Activated CD8-positive, alpha-beta memory T cell treated with anti-CD3 and anti-CD28 coated beads for 36 hours (primary cell): ENCODE results near the gene SMAP2. TPM values are rescaled to one million over a fixed set of nuclear protein-coding genes. Genes with fewer than 3 reads are reported as not detected.

ENCODE experiments used
- CTCF ChIA-PET: fragments of 350-600 bp; sonication (Branson Sonifier 250); formaldehyde crosslinking; loops from one replicate; lab custom pipeline; 2021; ENCODE audit warnings: antibody characterized with exemption; lab: Charles Lee
- POLR2A ChIA-PET: fragments of 350-600 bp; sonication (Branson Sonifier 250); formaldehyde crosslinking; loops from one replicate; lab custom pipeline; 2021; ENCODE audit warnings: antibody characterized with exemption; lab: Charles Lee
- total RNA-seq, 2 experiments: library from RNA; stranded (reverse); gene quantifications; one replicate each; pipeline ENCODE4 v1.2.3, GENCODE V29; 2021

The SMAP2 gene
- total RNA-seq, 2 experiments from 2014 or later = 141 TPM

DNA sequence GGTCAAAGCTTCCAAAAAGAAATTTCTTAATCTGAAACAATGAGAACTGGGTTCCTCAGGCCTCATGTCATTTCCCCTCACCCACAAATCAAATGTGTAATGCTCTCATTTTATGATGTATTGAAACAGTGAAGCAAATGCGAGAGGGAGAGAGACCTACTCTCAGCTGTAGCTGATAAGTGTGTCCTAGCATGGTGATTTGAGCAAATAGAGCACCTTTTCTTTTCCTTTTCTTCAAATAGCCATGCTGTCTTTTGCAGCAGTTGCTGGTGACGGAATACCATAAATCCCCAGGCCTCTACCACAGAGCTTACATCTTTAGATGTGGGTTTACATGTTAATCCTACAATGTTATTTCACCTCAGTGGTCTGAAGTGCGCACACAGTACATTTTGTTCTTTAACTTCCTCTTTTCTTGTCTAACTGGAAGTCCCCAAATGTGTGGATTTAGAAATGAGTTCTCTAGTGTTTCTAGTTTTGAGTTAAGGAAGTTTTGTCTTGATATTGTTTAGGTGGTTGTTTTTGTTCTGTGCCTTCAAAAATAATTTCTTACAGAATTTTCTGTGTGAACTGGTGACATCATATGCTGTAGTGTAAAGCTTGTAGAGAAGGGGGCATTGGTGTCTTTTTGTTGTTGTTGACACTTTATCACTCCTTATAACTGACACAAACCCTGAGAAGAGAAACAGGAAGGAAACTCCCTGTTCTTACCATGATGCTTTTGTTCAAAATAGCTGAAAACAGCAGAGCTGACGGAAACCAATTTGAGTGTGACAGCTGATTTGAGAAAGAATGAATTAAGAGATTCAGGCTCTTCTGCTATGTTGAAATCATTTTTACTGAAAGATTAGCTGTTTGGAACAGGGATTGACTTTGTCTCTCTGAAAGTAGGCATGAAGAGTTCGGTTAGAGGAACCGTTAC is 12.2 kb downstream of the SMAP2 start:
- POLR2A ChIA-PET = interaction anchor here (0.5 to 9.8 kb wide), 12 partner anchors 8 to 306 kb away, joined by 3 to 124 read pairs (median 5); partner anchors contain the start of genes NFYC, SMAP2 and ZFP69B
- CTCF ChIA-PET = interaction anchor here (1.0 to 4.7 kb wide), 7 partner anchors 9 to 71 kb away, joined by 3 to 23 read pairs (median 8); partner anchors contain the start of genes SMAP2 and ZFP69B

DNA sequence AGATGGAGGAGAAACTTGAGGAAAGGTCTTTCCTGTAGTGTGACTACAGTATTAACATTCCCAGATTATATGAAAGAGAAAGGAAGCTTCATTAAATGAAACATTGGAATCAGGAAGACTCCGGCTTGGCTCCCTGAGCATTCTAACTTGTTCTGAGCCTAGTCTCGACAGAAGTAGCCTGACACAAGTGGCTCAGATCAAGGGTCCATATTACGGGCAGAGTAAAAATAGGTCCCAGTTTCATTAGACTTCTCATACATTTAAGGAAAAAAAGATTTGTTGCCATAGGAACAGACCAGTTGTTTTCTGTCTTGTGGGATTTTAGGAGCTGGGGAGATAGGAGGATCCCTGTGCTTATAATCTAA is 12.8 kb downstream of the SMAP2 start:
- POLR2A ChIA-PET = interaction anchor here (0.7 to 9.8 kb wide), 8 partner anchors 8 to 305 kb away, joined by 3 to 124 read pairs (median 6); partner anchors contain the start of genes NFYC, SMAP2 and ZFP69B
- CTCF ChIA-PET = interaction anchor here (1.4 to 4.7 kb wide), 4 partner anchors 12 to 71 kb away, joined by 3 to 23 read pairs (median 13); partner anchors contain the start of gene SMAP2

DNA sequence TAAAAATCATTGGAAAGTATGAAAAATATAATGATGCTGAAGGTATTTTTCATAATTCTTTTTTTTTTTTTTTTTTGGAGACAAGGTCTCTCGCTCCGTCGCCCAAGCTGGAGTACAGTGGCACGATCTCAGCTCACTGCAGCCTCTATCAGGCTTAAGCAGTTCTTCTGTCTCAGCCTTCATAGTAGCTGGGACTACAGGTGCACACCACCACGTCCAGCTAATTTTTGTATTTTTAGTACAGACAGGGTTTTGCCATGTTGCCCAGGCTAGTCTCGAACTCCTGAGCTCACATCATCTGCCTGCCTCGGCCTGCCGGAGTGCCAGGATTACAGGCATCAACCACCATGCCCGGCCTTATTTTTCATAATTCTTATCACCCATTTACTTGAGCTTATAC is 13.3 kb downstream of the SMAP2 start:
- ChIA-PET POLR2A (interaction anchor here (0.6 to 9.8 kb wide), 6 partner anchors 9 to 305 kb away, joined by 3 to 124 read pairs (median 7); partner anchors contain the start of genes NFYC and SMAP2), CTCF (interaction anchor here (1.4 to 4.7 kb wide), 4 partner anchors 12 to 71 kb away, joined by 3 to 23 read pairs (median 13); partner anchors contain the start of gene SMAP2)

DNA sequence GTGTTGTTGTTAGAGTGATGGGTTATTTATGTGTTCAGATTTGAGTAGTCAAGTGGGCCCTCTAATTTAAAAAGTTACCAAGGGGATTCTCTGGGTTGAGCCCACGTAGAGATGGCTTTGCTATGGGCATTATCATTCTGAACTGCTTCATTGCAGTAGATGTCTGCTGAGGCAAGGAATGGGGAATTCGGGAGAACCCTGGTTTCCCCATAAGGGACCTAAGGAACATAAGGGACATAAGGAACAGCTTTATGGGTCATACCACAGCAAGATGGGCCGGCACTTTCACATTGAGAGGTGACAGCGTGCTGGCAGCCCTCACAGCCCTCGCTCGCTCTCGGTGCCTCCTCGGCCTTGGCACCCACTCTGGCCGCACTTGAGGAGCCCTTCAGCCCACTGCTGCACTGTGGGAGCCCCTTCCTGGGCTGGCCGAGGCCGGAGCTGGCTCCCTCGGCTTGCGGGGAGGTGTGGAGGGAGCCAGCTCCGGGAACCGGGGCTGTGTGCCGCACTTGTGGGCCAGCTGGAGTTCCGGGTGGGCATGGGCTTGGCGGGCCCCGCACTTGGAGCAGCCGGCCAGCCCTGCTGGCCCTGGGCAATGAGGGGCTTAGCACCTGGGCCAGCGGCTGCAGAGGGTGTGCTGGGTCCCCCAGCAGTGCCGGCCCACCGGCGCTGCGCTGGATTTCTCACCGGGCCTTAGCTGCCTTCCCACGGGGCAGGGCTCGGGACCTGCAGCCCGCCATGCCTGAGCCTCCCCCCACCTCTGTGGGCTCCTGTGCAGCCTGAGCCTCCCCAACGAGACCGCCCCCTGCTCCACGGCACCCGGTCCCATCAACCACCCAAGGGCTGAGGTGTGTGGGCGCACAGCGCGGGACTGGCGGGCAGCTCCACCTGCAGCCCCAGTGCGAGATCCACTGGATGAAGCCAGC is 14.1 kb downstream of the SMAP2 start:
- POLR2A ChIA-PET = interaction anchor here (0.6 to 9.8 kb wide), 6 partner anchors 10 to 316 kb away, joined by 3 to 124 read pairs (median 4); partner anchors contain the start of genes NFYC and SMAP2
- CTCF ChIA-PET = interaction anchor here (1.7 to 4.7 kb wide), 3 partner anchors 12 to 72 kb away, joined by 7 to 23 read pairs (median 8); no protein-coding TSS in a partner anchor

DNA sequence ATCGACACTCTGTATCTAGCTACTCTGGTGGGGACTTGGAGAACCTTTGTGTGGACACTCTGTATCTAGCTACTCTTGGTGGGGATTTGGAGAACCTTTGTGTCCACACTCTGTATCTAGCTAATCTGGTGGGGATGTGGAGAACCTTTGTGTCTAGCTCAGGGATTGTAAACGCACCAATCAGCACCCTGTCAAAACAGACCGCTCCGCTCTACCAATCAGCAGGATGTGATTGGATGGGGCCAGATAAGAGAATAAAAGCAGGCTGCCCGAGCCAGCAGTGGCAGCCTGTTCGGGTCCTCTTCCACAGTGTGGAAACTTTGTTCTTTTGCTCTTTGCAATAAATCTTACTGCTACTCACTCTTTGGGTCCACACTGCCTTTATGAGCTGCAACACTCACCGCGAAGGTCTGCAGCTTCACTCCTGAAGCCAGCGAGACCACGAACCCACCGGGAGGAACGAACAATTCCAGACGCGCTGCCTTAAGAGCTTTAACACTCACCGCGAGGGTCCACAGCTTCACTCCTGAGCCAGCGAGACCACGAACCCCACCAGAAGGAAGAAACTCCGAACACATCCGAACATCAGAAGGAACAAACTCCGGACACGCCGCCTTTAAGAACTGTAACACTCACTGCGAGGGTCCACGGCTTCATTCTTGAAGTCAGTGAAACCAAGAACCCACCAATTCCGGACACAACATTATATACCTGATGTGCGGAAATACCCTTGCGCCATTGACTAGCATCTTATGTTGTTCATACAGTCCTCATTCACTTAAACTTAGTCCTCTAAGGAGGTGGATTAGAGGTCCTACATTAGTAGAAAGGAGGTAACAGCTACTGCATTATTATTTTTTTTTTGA is 15.2 kb downstream of the SMAP2 start:
- ChIA-PET CTCF (interaction anchor here (2.2 kb wide), 1 partner anchor 16 kb away, joined by 7 read pairs; no protein-coding TSS in a partner anchor), POLR2A (interaction anchor here (1.2 to 9.8 kb wide), 4 partner anchors 11 to 14 kb away, joined by 3 to 124 read pairs (median 28); partner anchors contain the start of gene SMAP2)

DNA sequence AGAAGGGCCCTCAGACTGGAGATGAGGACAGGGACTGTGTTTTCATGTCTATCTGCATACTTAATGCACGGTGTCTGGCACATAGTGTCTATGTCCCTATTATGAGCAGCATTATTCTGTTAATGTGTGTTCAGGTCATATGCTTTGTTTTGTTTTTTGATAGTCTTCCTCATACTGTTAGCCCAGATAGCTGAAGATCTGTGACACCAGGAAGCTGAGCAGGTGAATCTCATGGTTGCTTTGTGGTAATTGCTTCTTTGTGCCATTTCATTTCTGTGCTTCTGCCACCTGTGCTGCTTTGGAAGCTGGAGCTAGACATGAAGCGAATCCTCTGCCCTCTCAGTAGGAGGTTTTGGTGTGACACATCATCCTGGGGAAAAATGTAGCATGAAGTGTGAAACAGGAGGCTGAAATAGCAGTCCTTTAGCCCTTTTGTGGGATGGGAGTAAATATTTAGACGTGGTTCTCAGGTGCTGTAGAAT is 15.8 kb downstream of the SMAP2 start:
- ChIA-PET CTCF (interaction anchor here (2.2 kb wide), 1 partner anchor 15 kb away, joined by 7 read pairs; no protein-coding TSS in a partner anchor), POLR2A (interaction anchor here (1.2 to 9.8 kb wide), 3 partner anchors 11 to 15 kb away, joined by 3 to 124 read pairs (median 16); partner anchors contain the start of gene SMAP2)

DNA sequence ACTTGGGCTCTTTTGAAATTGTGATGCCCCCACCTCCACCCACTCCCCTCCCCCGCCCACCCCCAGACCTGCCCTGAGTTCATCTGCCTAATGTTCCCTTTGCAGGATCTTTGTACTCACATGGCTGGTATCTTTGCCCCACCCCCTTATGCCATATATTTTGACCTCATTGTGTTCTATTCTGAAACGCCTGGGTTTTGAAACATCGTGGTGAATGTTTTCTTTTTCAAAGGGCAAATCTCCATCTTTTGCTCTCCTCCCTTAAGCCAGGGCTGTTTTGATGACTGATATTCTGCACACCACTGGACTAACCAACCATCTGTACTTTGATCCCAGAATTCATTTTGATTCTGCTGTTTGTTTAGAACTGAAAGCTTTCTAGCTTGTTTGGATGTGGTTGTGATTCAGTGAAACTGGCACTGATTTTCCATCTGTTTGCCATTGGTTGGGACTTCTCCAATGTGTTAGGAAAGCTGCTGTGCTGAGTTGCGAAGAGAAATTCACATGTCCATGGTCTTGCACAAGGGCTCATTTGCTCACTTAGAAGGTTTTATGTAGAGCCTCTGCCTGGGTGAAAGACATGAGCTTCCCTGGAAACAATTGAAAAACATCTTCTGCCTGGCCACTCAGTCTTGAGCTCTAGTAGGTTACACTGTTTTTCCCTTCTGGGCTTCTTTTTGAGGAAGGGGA is 16.5 kb downstream of the SMAP2 start:
- CTCF ChIA-PET = interaction anchor here (0.7 kb wide), 1 partner anchor 16 kb away, joined by 3 read pairs; no protein-coding TSS in a partner anchor
- POLR2A ChIA-PET = interaction anchor here (3.4 to 9.8 kb wide), 2 partner anchors 10 to 15 kb away, joined by 16 to 124 read pairs; partner anchors contain the start of gene SMAP2

DNA sequence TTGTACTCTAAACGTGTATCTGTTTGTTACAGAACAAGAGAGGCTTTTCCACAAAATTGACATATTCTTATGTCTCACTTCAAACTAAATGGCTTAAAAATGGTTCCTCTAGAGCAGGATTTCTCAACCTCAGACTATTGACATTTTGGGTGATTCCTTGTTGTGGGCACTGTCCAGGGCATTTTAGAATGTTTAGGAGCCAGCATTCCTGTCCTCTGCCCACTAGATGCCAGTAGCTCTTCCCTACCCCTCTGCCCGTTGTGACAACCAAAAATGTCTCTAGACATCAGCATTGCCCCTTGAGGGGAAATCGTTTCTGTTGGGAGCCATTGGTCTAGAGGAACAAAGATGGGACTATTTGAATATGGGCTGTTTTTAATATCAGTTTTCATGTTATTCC is 17.3 kb downstream of the SMAP2 start:
- ChIA-PET POLR2A (interaction anchor here (3.4 to 9.8 kb wide), 2 partner anchors 9 to 16 kb away, joined by 16 to 124 read pairs; partner anchors contain the start of gene SMAP2), CTCF (no interaction called here)

DNA sequence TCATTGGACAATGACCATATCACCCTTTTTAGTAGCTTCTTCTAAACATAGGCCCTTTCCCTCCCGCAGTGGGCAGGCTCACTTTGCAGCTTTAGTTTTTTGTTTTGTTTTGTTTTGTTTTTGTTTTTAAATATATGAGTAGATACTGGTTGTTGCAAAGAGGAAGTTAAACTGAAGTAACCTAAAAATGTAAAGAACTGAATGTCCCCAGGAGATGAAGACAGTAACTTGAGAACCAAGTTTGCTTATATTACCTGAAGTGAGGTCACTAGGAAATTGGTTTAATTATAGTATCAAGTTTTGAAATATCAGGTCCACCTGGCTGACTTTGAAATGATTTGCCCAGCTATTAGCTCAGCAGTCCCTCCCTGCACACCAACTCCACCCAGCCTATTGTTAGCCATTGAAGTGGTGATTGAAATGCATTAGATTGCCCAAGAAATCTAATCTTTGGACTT is 18.2 kb downstream of the SMAP2 start:
- CTCF ChIA-PET = interaction anchor here (0.9 to 1.3 kb wide), 2 partner anchors 10 to 13 kb away, joined by 3 to 5 read pairs; no protein-coding TSS in a partner anchor
- POLR2A ChIA-PET = interaction anchor here (3.4 kb wide), 1 partner anchor 8 kb away, joined by 16 read pairs; no protein-coding TSS in a partner anchor

DNA sequence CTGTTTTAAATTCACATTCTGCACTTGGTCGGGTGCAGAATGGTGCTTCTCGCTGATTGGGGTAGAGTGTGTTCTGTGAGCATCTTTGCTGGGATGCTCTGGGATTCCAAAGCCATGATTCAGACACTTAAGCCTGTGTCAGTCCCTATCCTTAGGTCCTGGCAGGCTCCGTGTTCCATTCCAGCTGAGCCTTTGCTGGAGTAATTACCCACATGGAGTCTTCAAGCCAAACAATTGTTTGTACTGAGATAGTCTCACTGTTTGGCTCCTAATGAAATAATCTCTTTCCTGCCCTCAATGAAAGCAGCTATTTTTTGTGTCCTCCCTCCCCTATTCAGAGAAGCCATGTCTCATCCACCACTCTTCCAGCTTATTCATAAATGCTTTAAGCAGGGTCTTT is 18.7 kb downstream of the SMAP2 start:
- ChIA-PET POLR2A (interaction anchor here (1.1 to 3.4 kb wide), 2 partner anchors 8 to 19 kb away, joined by 9 to 16 read pairs; partner anchors contain the start of gene SMAP2), CTCF (interaction anchor here (0.9 to 1.3 kb wide), 3 partner anchors 11 to 18 kb away, joined by 3 to 5 read pairs (median 3); no protein-coding TSS in a partner anchor)

DNA sequence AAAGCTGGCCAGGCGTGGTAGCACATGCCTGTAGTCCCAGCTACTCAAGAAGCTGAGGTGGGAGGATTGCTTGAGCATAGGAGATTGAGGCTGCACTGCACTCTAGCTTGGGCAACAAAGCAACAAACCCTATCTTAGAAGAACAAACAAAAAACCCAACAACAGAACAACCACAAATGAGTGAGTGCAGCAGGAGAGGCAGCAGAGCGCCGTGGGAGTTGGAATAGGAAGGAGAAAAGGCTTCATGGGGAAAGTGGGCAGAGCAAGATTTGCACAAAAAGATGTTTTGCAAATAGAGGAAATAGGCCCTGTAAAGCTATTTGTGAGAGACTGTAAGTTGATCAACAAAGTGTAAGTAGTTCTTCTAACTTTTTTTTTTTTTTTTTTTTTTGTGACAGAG is 19.6 kb downstream of the SMAP2 start:
- ChIA-PET CTCF (interaction anchor here (0.6 to 1.7 kb wide), 6 partner anchors 11 to 337 kb away, joined by 3 to 7 read pairs (median 4); no protein-coding TSS in a partner anchor), POLR2A (interaction anchor here (0.6 to 1.2 kb wide), 4 partner anchors 8 to 251 kb away, joined by 3 to 9 read pairs (median 4); partner anchors contain the start of gene SMAP2)

DNA sequence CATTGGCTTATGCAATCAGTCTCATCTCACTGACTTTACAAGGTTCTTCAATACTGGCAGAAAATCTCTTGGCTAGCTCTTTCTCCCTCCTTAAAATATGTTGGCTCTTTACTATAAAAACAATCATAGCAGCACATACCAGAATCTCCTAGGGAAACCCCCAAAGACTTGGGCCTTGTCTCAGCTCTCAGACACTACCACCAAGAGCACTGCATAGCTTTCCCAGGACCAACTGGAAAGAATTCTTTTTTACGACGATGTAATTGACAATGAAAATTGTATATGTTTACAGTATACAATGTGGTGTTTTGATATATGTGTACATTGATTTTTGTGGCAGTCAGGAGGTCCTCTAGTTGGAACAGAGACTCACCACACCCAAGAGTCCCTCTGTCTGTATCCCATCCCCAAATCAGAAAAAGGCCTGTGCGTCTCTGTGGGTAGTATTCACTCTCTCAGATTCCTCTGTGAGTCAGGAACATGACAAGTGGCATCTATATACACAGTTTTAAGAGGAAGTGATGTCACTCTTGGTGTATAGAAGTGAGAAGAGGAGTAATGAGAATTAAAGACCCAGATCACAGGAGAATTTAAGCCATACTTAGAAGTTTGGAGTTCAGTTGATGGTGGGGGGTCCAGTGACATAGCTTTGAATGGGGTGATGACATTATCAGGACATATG is 21.1 kb downstream of the SMAP2 start:
- ChIA-PET CTCF (interaction anchor here (0.7 to 1.7 kb wide), 3 partner anchors 10 to 21 kb away, joined by 3 to 11 read pairs (median 7); partner anchors contain the start of gene SMAP2), POLR2A (interaction anchor here (0.7 to 1.2 kb wide), 3 partner anchors 9 to 11 kb away, joined by 3 read pairs; no protein-coding TSS in a partner anchor)

DNA sequence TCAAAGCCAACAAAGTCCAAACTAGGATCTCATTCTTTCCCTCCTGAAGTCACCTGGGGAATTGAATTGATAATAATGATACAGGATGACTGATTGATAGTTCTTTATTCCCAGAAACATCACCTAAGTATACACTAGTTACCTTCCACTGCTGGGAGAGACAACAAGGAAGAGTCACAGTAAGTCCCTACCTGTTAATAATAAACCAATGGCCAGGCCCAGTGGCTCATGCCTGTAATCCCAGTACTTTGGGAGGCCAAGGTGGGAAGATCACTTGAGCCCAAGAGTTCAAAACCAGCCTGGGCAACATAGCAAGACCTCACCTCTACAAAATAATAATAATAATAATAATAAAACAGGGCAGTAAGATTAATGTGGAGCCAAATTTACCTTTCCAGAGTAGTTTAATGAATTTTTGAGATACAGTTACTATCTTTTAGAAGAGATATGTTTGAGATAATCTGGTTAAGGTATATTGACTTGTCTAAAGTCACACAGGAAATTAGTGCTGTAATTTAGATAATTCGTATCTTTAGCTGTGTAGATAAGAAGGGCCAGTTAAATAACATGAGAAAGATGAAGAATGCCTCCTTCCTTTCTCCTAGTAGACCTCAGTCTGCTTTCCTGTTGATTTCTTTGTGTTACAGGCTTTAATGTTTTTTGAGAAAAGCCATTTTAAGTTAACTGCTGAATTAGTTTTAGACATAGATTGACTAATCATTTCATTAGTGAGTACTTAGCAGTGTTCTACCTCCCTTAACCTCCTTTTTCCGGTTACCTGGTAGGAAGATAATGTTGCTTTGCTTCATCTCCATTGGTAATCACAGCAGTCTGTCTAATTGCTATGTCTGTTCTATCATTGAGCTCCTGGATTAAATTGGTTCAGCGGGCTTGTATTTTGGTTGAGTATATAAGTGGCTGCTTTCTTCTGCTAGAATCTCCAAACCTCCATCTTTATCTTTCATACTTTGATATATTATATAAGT is 22.0 kb downstream of the SMAP2 start:
- CTCF ChIA-PET = interaction anchor here (0.7 to 1.0 kb wide), 2 partner anchors 22 to 80 kb away, joined by 3 read pairs; partner anchors contain the start of gene SMAP2
- POLR2A ChIA-PET = no interaction called here

DNA sequence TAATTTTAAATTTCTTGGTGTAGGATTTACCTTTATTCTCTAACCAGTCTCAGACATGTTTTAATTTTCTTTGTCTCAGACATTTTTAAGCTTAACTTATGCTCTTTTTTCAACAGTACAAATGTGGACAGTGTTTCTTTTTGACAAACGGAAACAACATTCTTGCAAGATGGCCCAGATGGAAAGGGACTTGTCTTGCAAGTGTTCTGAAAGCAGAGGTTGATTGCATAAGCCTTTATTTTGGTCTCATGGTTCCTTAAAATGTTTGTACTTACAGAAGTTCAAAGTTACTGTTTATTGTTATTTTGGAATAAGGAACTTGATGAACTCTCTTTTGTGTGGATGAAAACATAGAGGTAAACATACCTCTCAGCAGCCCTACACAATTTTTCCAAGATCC is 22.9 kb downstream of the SMAP2 start:
- CTCF ChIA-PET = interaction anchor here (1.0 kb wide), 1 partner anchor 81 kb away, joined by 3 read pairs; no protein-coding TSS in a partner anchor
- POLR2A ChIA-PET = no interaction called here
